ENCODE results near the gene SKI.

DNA sequence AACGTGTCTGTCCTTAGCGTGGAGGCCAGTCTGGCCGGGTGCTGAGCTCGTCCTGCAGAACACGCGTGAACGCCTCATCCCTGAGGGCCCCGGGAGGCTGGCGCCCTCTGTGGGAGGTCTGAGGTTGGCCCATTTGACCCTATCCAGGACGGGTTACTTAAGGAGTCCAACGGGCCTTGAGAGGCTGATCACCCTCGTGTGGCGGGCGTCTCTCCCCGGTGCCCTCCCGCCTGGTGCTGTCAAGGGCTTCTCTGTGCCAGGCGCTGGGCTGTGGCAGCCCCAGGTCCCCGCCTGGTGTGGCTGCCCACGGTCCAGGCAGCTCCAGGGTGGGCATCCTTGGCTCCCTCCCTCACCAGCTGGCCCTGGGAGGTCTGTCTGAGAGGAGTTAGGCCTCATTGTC is 9.7 kb downstream of the SKI start:
- TF ChIP-seq ZC3H11A (IDR thresholded peaks at IDR 0.05; ENCODE audit: low read depth, low read length) (no peak), ZNF175 (CRISPR knock-in tag; IDR thresholded peaks at IDR 0.05; ENCODE audit: low read depth) (no peak), NR2F6 (CRISPR knock-in tag; IDR thresholded peaks at IDR 0.05) (no peak), ZNF143 (CRISPR knock-in tag; IDR thresholded peaks at IDR 0.05) (no peak), TCF7L2 (IDR thresholded peaks at IDR 0.05; ENCODE audit: low read depth, low read length) (no peak), POLR2AphosphoS5 (IDR thresholded peaks at IDR 0.05; ENCODE audit: control insufficient read depth, insufficient read depth, low read depth, low read length) (no peak), CBFA2T2 (conservative IDR thresholded peaks at IDR 0.05) (no peak), ZBTB17 (CRISPR knock-in tag; IDR thresholded peaks at IDR 0.05) (no peak), MAFF (IDR thresholded peaks at IDR 0.05; ENCODE audit: low read length) (no peak)
- TF ChIP-seq, protein P1, sequence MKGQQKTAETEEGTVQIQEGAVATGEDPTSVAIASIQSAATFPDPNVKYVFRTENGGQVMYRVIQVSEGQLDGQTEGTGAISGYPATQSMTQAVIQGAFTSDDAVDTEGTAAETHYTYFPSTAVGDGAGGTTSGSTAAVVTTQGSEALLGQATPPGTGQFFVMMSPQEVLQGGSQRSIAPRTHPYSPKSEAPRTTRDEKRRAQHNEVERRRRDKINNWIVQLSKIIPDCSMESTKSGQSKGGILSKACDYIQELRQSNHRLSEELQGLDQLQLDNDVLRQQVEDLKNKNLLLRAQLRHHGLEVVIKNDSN (CRISPR knock-in tag; IDR thresholded peaks at IDR 0.05) = no peak
- TF ChIP-seq, protein P2, sequence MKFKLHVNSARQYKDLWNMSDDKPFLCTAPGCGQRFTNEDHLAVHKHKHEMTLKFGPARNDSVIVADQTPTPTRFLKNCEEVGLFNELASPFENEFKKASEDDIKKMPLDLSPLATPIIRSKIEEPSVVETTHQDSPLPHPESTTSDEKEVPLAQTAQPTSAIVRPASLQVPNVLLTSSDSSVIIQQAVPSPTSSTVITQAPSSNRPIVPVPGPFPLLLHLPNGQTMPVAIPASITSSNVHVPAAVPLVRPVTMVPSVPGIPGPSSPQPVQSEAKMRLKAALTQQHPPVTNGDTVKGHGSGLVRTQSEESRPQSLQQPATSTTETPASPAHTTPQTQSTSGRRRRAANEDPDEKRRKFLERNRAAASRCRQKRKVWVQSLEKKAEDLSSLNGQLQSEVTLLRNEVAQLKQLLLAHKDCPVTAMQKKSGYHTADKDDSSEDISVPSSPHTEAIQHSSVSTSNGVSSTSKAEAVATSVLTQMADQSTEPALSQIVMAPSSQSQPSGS (CRISPR knock-in tag; IDR thresholded peaks at IDR 0.05) = no peak
- TF ChIP-seq, protein P3, sequence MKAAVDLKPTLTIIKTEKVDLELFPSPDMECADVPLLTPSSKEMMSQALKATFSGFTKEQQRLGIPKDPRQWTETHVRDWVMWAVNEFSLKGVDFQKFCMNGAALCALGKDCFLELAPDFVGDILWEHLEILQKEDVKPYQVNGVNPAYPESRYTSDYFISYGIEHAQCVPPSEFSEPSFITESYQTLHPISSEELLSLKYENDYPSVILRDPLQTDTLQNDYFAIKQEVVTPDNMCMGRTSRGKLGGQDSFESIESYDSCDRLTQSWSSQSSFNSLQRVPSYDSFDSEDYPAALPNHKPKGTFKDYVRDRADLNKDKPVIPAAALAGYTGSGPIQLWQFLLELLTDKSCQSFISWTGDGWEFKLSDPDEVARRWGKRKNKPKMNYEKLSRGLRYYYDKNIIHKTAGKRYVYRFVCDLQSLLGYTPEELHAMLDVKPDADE (conservative IDR thresholded peaks at IDR 0.05; ENCODE audit: control insufficient read depth, low read depth, low read length) = no peak

Measured in K562 (cell line).